GM12878 (cell line): ENCODE data around the gene C1QTNF3. TPM values are rescaled to one million over a fixed set of nuclear protein-coding genes. Genes with fewer than 3 reads are reported as not detected.

ENCODE experiments used
- ATAC-seq: fragments of 200-7000 bp; cut with Tn5 transposase; 3 replicates; pipeline ENCODE4 v1.9.1; 2020; ENCODE audit warnings: mild to moderate bottlenecking, moderate library complexity
- BruUV-seq: library from RNA; stranded (reverse); fragments of 400-500 nt; replicated peaks from 2 replicates; lab custom pipeline; 2021; lab: Mats Ljungman, UMichigan
- CTCF ChIA-PET: fragments of 300-600 bp; sonication (Branson Sonifier 250); formaldehyde crosslinking; extraction: SDS; loops from one replicate; lab custom pipeline; 2021; ENCODE audit warnings: inconsistent platforms; lab: Yijun Ruan, JAX
- POLR2A ChIA-PET: fragments of 350-600 bp; formaldehyde crosslinking; extraction: SDS; loops from one replicate; lab custom pipeline; 2021; ENCODE audit warnings: inconsistent platforms; lab: Charles Lee
- RAD21 ChIA-PET: fragments of 300-600 bp; sonication (Branson Sonifier 250); formaldehyde crosslinking; loops from one replicate; lab custom pipeline; 2023; ENCODE audit warnings: antibody characterized with exemption; ENCODE audit not compliant: unreplicated experiment; lab: Charles Lee
- SMC1A ChIA-PET: fragments of 300-600 bp; sonication (Branson Sonifier 250); formaldehyde crosslinking; loops from one replicate; lab custom pipeline; 2023; ENCODE audit not compliant: unreplicated experiment, uncharacterized antibody; lab: Charles Lee
- DNase-seq: peaks from one replicate; pipeline ENCODE4 v3.0.0-alpha.2; 2011; ENCODE audit warnings: low read depth, low spot score
- FAIRE-seq: peaks from 3 replicates; lab custom pipeline; 2011; peaks lifted over from hg19 to GRCh38; lab: Jason Lieb, UNC
- H2AFZ ChIP-seq: 2 replicates; pipeline ENCODE4 v1.6.0; 2011; ENCODE audit warnings: low read depth, low read length, control low read depth; ENCODE audit not compliant: control insufficient read depth
- H3K27ac ChIP-seq: 2 replicates; pipeline ENCODE4 v1.5.1; 2011; ENCODE audit warnings: control low read depth; ENCODE audit not compliant: control insufficient read depth, insufficient read depth
- H3K27me3 ChIP-seq, 2 experiments: replicated peaks in 1 of 2; 2 replicates each; pipeline versions ENCODE4 v1.6.0 to v1.6.1; 2011; ENCODE audit warnings: low read length in 1 of 2; ENCODE audit not compliant: control insufficient read depth in 2 of 2, insufficient read depth in 2 of 2
- H3K36me3 ChIP-seq, 2 experiments: 2 replicates each; pipeline ENCODE4 v1.5.1; 2011; ENCODE audit warnings: low read length in 1 of 2; ENCODE audit not compliant: control insufficient read depth in 2 of 2, insufficient read depth in 2 of 2
- H3K4me1 ChIP-seq: 2 replicates; pipeline ENCODE4 v1.6.1; 2011; ENCODE audit warnings: mild to moderate bottlenecking, low read length, moderate library complexity, mixed read lengths; ENCODE audit not compliant: control insufficient read depth, insufficient read depth
- H3K4me2 ChIP-seq: 2 replicates; pipeline ENCODE4 v1.6.0; 2011; ENCODE audit warnings: control low read depth; ENCODE audit not compliant: control insufficient read depth, insufficient read depth
- H3K4me3 ChIP-seq: fragments of 200-600 bp; sonication (generic); 2 replicates; pipeline ENCODE4 v1.5.1; 2016
- H3K79me2 ChIP-seq: 2 replicates; pipeline ENCODE4 v1.6.0; 2011; ENCODE audit warnings: low read length; ENCODE audit not compliant: control insufficient read depth, insufficient read depth
- H3K9ac ChIP-seq: 2 replicates; pipeline ENCODE4 v1.8.0; 2011; ENCODE audit warnings: low read length, control low read depth, mixed read lengths; ENCODE audit not compliant: control insufficient read depth, insufficient read depth
- H3K9me3 ChIP-seq: replicated peaks from 3 replicates; pipeline ENCODE4 v1.5.1; 2011; ENCODE audit warnings: mild to moderate bottlenecking, low read length; ENCODE audit not compliant: control insufficient read depth, insufficient read depth
- H4K20me1 ChIP-seq: 2 replicates; pipeline ENCODE4 v1.6.0; 2011; ENCODE audit not compliant: control insufficient read depth, insufficient read depth
- BMI1 ChIP-seq: fragments of 450-650 bp; IDR thresholded peaks from 2 replicates; pipeline ENCODE4 v1.6.1; 2016; ENCODE audit warnings: mild to moderate bottlenecking, moderate library complexity, borderline replicate concordance
- CREM ChIP-seq: IDR thresholded peaks from 2 replicates; pipeline ENCODE4 v1.6.1; 2014; ENCODE audit warnings: antibody characterized with exemption, low read depth
- EED ChIP-seq: sonication (generic); IDR thresholded peaks from 2 replicates; pipeline ENCODE4 v1.6.1; 2016; ENCODE audit warnings: antibody characterized with exemption, low read depth
- EGR1 ChIP-seq, 2 experiments: IDR thresholded peaks; 1 replicate in 1 of 2; 2 replicates in 1 of 2; pipeline ENCODE4 v1.6.1; 2011 to 2012; ENCODE audit warnings: low read depth in 2 of 2, low read length in 2 of 2, borderline replicate concordance in 1 of 2, mild to moderate bottlenecking in 1 of 2, moderate library complexity in 1 of 2
- EP300 ChIP-seq, 2 experiments: fragments of 150-350 bp in 1 of 2; IDR thresholded peaks; 2 replicates each; pipeline ENCODE4 v1.6.1; 2011 to 2012; ENCODE audit warnings: low read depth in 2 of 2, low read length in 2 of 2, borderline replicate concordance in 1 of 2, improper control_type of control experiment in 1 of 2, inconsistent platforms in 1 of 2; ENCODE audit not compliant: control insufficient read depth in 1 of 2
- ESRRA ChIP-seq: IDR thresholded peaks from 2 replicates; pipeline ENCODE4 v1.6.1; 2012; ENCODE audit warnings: mild to moderate bottlenecking, low read length, improper control_type of control experiment
- SREBF2 ChIP-seq: IDR thresholded peaks from 2 replicates; pipeline ENCODE4 v1.6.1; 2012; ENCODE audit warnings: mild to moderate bottlenecking, low read length
- ZNF622 ChIP-seq: fragments of 450-650 bp; IDR thresholded peaks from 2 replicates; pipeline ENCODE4 v1.6.1; 2017; ENCODE audit warnings: mild to moderate bottlenecking, inconsistent platforms
- ZZZ3 ChIP-seq: IDR thresholded peaks from 2 replicates; pipeline ENCODE4 v1.6.1; 2011; ENCODE audit warnings: low read depth; ENCODE audit not compliant: control insufficient read depth, insufficient read length
- WGBS: methylation state at CpG from one replicate; pipeline ENCODE4 v1.1.6; 2016; ENCODE audit warnings: low lambda C conversion rate; ENCODE audit not compliant: insufficient replicate concordance, insufficient coverage; ENCODE audit errors: missing lambda C conversion rate; 5-methylcytosine and 5-hydroxymethylcytosine counted together
- in situ Hi-C: fragments of 300-500 bp; cut with MboI; formaldehyde crosslinking; loops from 9 replicates; pipeline ENCODE4 v1.14.3; 2018; ENCODE audit warnings: mixed read lengths
- intact Hi-C: fragments of 100-400 bp; cut with micrococcal nuclease; formaldehyde crosslinking; loops from one replicate; pipeline ENCODE4 v1.14.2; 2022; ENCODE audit not compliant: unreplicated experiment
- polyA plus RNA-seq, 11 experiments: library from polyadenylated mRNA; depleted of rRNA in 4 of 11; unstranded in 6 of 11; stranded (reverse) in 5 of 11; fragments of >200 nt; fragmentation: Nextera tagmentation in 4 of 11; fragmentation: Illumina TruSeq in 1 of 11; extraction: Ambion mirVana in 4 of 11; extraction: Trizol in 1 of 11; gene quantifications; 1 replicate in 1 of 11; 2 replicates in 10 of 11; pipeline versions ENCODE4 v1.2.1 to v1.2.3, GENCODE V29; 2011 to 2016; ENCODE audit warnings: inconsistent platforms in 2 of 11, missing spikeins in 2 of 11, low read depth in 1 of 11
- total RNA-seq, 4 experiments: library from RNA; depleted of rRNA in 3 of 4; stranded (reverse); fragments of >200 nt in 3 of 4; fragmentation: Illumina TruSeq in 1 of 4; extraction: Trizol in 1 of 4; gene quantifications; 2 replicates each; pipeline versions ENCODE4 v1.2.1 to v1.2.3, GENCODE V29; 2013 to 2021

Gene C1QTNF3
- total and polyA plus RNA-seq, 10 of the 15 experiments (the other 5 are each of a cell fraction or from before 2014, with no cell fraction given): 0.39 to 6.3 (median 1.3) TPM

DNA sequence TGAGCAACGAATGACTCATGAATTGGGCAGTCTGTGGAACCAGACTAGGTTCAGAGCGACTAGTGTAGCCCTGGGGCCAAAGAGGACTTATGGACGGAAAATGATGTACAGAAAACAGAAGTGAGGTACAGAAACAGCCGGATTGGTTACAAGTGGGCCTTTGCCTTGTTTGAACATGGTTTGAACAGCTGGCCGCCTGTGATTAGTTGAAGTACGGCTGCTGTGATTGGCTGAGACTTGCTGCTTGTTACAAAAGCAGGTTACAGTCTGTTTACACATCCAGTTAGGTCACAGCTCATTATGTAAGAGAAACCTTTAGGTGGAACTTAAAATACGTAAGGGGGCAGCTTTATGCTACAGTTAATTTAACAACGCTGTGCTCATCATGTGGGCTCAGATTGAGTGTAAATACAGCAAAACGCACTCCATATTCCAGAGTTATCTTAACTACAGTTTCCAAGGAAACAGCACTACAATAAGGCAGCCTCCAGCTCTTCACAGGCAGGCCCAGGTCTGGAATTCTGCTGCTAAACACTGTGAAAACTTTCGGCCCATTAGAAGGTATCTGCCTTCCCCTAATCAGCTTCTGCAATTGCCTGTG, 41.7 kb downstream of the C1QTNF3 start (continued):
- TF ChIP-seq ESRRA (no peak), EP300 (IDR thresholded peaks at IDR 0.05; ENCODE audit: borderline replicate concordance in 1 of 2, control insufficient read depth in 1 of 2, low read depth in 2 of 2, low read length in 2 of 2) (no peak), ZZZ3 (no peak), EED (no peak)

DNA sequence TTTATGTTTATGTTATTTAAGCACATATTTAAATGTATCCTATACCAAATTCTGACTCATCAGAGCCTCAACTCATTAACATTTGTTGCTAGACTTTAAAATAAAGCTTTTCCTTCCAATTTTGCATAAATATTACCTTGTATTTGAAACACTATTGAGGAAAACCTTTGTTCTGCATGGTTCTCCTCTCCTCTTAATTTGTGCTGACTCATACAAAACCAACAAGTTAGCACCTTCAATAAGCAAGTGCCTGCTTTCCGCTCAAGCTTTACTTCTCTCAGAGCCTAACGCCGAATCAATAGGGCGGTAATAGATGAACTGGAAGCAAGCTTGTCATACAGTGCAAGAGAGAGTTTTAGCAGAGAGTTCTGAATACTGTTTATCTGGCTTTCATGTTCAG, 43.0 kb downstream of the C1QTNF3 start:
- ATAC-seq (no peak), FAIRE-seq (no peak), DNase-seq (no peak)
- Histone ChIP-seq H3K27me3 (no peaks in the 10 kb centered on the region), H3K4me2 (no peak overlapping the region), H4K20me1 (no peaks in the 10 kb centered on the region), H3K9me3 (no peaks in the 10 kb centered on the region), H3K79me2 (no peaks in the 10 kb centered on the region), H3K4me3 (no peak overlapping the region), H3K27ac (no peak overlapping the region), H3K4me1 (no peaks in the 10 kb centered on the region), H2AFZ (no peak overlapping the region), H3K9ac (no peak overlapping the region), H3K36me3 (0 out of 4 replicates have a peak, but pooled peaks cover 0 to 4% of the 10 kb centered on the region in 2 experiments)
- in situ Hi-C loops (loop anchor here (5.0 to 25.0 kb wide), 2 partner anchors 467 to 912 kb away; partner anchors contain the start of genes BRIX1 and RAD1), intact Hi-C loops (loop anchor here (10.0 kb wide), 2 partner anchors 185 to 915 kb away; partner anchors contain the start of genes BRIX1 and RAD1)
- SMC1A ChIA-PET: interaction anchor here (1.0 to 1.1 kb wide), 2 partner anchors 15 to 29 kb away, joined by 3 to 4 read pairs; no protein-coding TSS in a partner anchor
- RAD21 ChIA-PET: no interaction called here
- POLR2A ChIA-PET: interaction anchor here (1.4 kb wide), 1 partner anchor 36 kb away, joined by 4 read pairs; no protein-coding TSS in a partner anchor
- 96% methylated on average over 4 of the region's 4 CpGs for WGBS
- no TSS peak for BruUV-seq
- TF ChIP-seq ZNF622 (no peak), BMI1 (no peak), EGR1 (IDR thresholded peaks at IDR 0.05; ENCODE audit: borderline replicate concordance in 1 of 2, low read depth in 2 of 2, low read length in 2 of 2) (no peak), SREBF2 (no peak), CREM (no peak)
- CTCF ChIA-PET: interaction anchor here (1.1 to 1.2 kb wide), 4 partner anchors 9 to 564 kb away, joined by 3 to 5 read pairs (median 3); no protein-coding TSS in a partner anchor
